ENCODE measurements around the gene PLXNC1. TPM values are rescaled to one million over a fixed set of nuclear protein-coding genes. Genes with fewer than 3 reads are reported as not detected.

The PLXNC1 gene
- polyA plus RNA-seq, 1 of the 3 experiments (the other 2 are of a cell fraction): 0.23 TPM

GRCh38 chr12:94158666-94159065 is 10.3 kb downstream of the PLXNC1 start (continued):
- TF ChIP-seq, protein P1, sequence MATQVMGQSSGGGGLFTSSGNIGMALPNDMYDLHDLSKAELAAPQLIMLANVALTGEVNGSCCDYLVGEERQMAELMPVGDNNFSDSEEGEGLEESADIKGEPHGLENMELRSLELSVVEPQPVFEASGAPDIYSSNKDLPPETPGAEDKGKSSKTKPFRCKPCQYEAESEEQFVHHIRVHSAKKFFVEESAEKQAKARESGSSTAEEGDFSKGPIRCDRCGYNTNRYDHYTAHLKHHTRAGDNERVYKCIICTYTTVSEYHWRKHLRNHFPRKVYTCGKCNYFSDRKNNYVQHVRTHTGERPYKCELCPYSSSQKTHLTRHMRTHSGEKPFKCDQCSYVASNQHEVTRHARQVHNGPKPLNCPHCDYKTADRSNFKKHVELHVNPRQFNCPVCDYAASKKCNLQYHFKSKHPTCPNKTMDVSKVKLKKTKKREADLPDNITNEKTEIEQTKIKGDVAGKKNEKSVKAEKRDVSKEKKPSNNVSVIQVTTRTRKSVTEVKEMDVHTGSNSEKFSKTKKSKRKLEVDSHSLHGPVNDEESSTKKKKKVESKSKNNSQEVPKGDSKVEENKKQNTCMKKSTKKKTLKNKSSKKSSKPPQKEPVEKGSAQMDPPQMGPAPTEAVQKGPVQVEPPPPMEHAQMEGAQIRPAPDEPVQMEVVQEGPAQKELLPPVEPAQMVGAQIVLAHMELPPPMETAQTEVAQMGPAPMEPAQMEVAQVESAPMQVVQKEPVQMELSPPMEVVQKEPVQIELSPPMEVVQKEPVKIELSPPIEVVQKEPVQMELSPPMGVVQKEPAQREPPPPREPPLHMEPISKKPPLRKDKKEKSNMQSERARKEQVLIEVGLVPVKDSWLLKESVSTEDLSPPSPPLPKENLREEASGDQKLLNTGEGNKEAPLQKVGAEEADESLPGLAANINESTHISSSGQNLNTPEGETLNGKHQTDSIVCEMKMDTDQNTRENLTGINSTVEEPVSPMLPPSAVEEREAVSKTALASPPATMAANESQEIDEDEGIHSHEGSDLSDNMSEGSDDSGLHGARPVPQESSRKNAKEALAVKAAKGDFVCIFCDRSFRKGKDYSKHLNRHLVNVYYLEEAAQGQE (IDR thresholded peaks at IDR 0.05; ENCODE audit: low read depth, low read length): no peak
- TF ChIP-seq GATA2 (CRISPR knock-in tag; IDR thresholded peaks at IDR 0.05) (no peak), TCF12 (IDR thresholded peaks at IDR 0.05) (no peak), SMC3 (IDR thresholded peaks at IDR 0.05; ENCODE audit: low read depth, low read length) (no peak), RAD21 (IDR thresholded peaks at IDR 0.05; ENCODE audit: low read length) (no peak)

DNA sequence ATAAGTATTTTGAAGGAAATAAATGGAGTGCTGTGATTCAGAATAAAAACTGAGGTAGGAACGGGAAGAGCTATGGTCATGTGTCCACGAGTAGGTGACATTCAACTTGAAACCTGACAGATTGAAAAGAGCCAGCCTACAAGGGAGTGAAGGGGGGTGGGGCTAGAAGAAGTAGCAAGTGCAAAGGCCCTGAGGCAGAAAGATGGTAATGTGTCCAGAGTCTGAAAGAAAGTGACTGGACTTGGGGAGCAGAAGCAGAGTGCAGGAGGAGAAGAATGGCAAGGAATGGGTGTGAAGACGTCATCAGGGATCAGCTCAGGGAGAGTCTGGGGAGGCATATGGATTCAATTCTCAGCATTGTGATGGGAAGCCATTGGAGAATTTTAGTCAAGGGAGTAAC is 13.7 kb downstream of the PLXNC1 start:
- H2AFZ ChIP-seq (ENCODE audit: low read depth): no peak overlapping the region
- CTCF ChIA-PET: interaction anchor here (0.6 kb wide), 1 partner anchor 742 kb away, joined by 3 read pairs; no protein-coding TSS in a partner anchor
- 26% methylated on average over 3 of the region's 3 CpGs for WGBS (ENCODE audit: low lambda C conversion rate)
- no peaks in the 10 kb centered on the region for H3K9me3 ChIP-seq
- no peaks in the 10 kb centered on the region for H3K27me3 ChIP-seq (ENCODE audit: insufficient read depth)
- H3K4me3 ChIP-seq (ENCODE audit: low read depth in 2 of 2, low read length in 1 of 2): no peak overlapping the region
- no peaks in the 10 kb centered on the region for H4K20me1 ChIP-seq (ENCODE audit: insufficient read depth)
- no peaks in the 10 kb centered on the region for H3F3A ChIP-seq (replicated peaks; ENCODE audit: insufficient read depth)
- H3K27ac ChIP-seq (ENCODE audit: low read depth in 2 of 2, low read length in 1 of 2): no peak overlapping the region
- no peak for DNase-seq
- no peak overlapping the region for H3K4me2 ChIP-seq
- no peaks in the 10 kb centered on the region for H3K79me2 ChIP-seq (ENCODE audit: insufficient read depth)
- no peaks in the 10 kb centered on the region for H3K9me2 ChIP-seq
- no peak overlapping the region for H3K9ac ChIP-seq
- no peaks in the 10 kb centered on the region for H3K36me3 ChIP-seq (replicated peaks in 1 of 2; ENCODE audit: control insufficient read depth in 1 of 2, insufficient read depth in 2 of 2, low read length in 1 of 2)
- peaks cover 0 to 10% of the 10 kb centered on the region in 2 experiments; a peak in 1 of 4 replicates for H3K4me1 ChIP-seq (ENCODE audit: control insufficient read depth in 1 of 2, insufficient read depth in 2 of 2, low read depth in 1 of 2, low read length in 1 of 2)
- POLR2A ChIA-PET: no interaction called here
- TF ChIP-seq, protein P1 (IDR thresholded peaks at IDR 0.05; ENCODE audit: low read depth, low read length): no peak
- TF ChIP-seq POLR2AphosphoS5 (IDR thresholded peaks at IDR 0.05; ENCODE audit: low read depth, low read length) (no peak), TEAD4 (IDR thresholded peaks at IDR 0.05; ENCODE audit: borderline replicate concordance, insufficient read depth) (no peak), USF1 (IDR thresholded peaks at IDR 0.05; ENCODE audit: borderline replicate concordance, low read depth) (no peak), ELF1 (IDR thresholded peaks at IDR 0.05) (no peak), USF2 (IDR thresholded peaks at IDR 0.05; ENCODE audit: borderline replicate concordance, low read depth, low read length) (no peak), IRF3 (IDR thresholded peaks at IDR 0.05; ENCODE audit: low read depth, low read length) (no peak), FOXJ3 (CRISPR knock-in tag; IDR thresholded peaks at IDR 0.05) (no peak), CTCF (IDR thresholded peaks at IDR 0.05) (no peak), MXI1 (IDR thresholded peaks at IDR 0.05; ENCODE audit: low read depth, low read length) (no peak), TCF12 (IDR thresholded peaks at IDR 0.05) (no peak), JUND (IDR thresholded peaks at IDR 0.05) (no peak), CHD2 (IDR thresholded peaks at IDR 0.05; ENCODE audit: low read length, partially characterized antibody) (no peak), FOSL2 (IDR thresholded peaks at IDR 0.05; ENCODE audit: borderline replicate concordance, low read depth) (no peak)
- TF ChIP-seq, protein P2, sequence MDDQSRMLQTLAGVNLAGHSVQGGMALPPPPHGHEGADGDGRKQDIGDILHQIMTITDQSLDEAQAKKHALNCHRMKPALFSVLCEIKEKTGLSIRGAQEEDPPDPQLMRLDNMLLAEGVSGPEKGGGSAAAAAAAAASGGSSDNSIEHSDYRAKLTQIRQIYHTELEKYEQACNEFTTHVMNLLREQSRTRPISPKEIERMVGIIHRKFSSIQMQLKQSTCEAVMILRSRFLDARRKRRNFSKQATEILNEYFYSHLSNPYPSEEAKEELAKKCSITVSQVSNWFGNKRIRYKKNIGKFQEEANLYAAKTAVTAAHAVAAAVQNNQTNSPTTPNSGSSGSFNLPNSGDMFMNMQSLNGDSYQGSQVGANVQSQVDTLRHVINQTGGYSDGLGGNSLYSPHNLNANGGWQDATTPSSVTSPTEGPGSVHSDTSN (IDR thresholded peaks at IDR 0.05): no peak

All from SK-N-SH (cell line).